Measurements from ENCODE around the gene INSL3. TPM values are rescaled to one million over a fixed set of nuclear protein-coding genes. Genes with fewer than 3 reads are reported as not detected.

The INSL3 gene
- total and polyA plus RNA-seq, 2 of the 13 experiments (the other 11 are each of a cell fraction or from before 2014, with no cell fraction given): 0.30 TPM; not detected in 1

DNA sequence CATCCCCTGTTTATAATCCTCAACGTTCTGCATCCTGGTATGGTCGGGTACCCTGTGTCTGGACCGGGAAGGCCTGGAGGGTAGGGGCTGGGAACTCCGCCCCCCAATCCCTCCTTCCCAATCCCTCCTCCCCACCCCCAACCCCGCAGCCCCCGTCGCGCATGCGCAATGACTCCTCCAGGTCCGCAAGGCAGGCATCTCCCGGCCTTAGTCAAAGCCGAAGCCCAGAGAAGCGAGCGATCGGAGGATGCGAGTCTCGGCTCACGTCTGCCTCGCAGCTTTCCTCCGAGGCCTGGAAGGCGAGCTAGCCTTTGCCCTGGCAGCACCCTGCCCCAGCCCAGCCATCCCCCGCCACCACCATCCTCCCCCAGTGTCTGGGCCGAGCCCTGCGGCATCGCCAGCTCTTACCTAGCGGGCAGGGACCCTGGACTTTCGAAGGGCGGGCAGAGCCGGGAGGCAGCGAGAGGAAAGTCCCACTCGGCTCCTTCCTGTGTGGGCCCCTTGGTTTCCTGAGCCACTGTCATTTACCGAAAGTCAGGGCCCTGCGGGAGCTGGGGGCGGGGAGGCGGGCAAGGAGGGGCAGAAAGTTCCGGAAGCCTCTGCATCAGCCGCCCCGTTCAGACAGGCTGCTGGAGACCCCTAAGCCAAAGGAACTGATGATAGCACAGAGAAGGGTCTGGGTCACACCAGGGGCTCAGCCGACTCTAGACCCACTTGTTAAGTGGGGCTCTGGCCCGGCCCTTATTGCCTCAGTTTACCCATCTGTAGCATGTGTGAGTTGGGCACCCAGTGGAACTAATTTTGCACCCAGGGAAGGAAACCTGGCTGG, 26.4 kb upstream of the INSL3 start, which contains the start of gene JAK3 (continued):
- TF ChIP-seq ZFP37 (CRISPR knock-in tag; IDR thresholded peaks at IDR 0.05; ENCODE audit: borderline replicate concordance): no peak; the same call in 1 of the 2 replicates
- no peak for TF ChIP-seq SRSF9 (IDR thresholded peaks at IDR 0.05; ENCODE audit: borderline replicate concordance, insufficient read depth, low read depth, low read length, poor library complexity, severe bottlenecking)
- TF ChIP-seq MIER3 (CRISPR knock-in tag; IDR thresholded peaks at IDR 0.05; ENCODE audit: borderline replicate concordance): no peak; the same call in 1 of the 2 replicates
- no peak for TF ChIP-seq MEIS1 (CRISPR knock-in tag; IDR thresholded peaks at IDR 0.05; ENCODE audit: borderline replicate concordance)
- TF ChIP-seq SMAD9 (CRISPR knock-in tag; IDR thresholded peaks at IDR 0.05): no peak
- TF ChIP-seq HNF4A (CRISPR knock-in tag; IDR thresholded peaks at IDR 0.05): peak; percentile 57
- TF ChIP-seq ETV6 (CRISPR knock-in tag; conservative IDR thresholded peaks at IDR 0.05): no peak
- TF ChIP-seq, protein P1, sequence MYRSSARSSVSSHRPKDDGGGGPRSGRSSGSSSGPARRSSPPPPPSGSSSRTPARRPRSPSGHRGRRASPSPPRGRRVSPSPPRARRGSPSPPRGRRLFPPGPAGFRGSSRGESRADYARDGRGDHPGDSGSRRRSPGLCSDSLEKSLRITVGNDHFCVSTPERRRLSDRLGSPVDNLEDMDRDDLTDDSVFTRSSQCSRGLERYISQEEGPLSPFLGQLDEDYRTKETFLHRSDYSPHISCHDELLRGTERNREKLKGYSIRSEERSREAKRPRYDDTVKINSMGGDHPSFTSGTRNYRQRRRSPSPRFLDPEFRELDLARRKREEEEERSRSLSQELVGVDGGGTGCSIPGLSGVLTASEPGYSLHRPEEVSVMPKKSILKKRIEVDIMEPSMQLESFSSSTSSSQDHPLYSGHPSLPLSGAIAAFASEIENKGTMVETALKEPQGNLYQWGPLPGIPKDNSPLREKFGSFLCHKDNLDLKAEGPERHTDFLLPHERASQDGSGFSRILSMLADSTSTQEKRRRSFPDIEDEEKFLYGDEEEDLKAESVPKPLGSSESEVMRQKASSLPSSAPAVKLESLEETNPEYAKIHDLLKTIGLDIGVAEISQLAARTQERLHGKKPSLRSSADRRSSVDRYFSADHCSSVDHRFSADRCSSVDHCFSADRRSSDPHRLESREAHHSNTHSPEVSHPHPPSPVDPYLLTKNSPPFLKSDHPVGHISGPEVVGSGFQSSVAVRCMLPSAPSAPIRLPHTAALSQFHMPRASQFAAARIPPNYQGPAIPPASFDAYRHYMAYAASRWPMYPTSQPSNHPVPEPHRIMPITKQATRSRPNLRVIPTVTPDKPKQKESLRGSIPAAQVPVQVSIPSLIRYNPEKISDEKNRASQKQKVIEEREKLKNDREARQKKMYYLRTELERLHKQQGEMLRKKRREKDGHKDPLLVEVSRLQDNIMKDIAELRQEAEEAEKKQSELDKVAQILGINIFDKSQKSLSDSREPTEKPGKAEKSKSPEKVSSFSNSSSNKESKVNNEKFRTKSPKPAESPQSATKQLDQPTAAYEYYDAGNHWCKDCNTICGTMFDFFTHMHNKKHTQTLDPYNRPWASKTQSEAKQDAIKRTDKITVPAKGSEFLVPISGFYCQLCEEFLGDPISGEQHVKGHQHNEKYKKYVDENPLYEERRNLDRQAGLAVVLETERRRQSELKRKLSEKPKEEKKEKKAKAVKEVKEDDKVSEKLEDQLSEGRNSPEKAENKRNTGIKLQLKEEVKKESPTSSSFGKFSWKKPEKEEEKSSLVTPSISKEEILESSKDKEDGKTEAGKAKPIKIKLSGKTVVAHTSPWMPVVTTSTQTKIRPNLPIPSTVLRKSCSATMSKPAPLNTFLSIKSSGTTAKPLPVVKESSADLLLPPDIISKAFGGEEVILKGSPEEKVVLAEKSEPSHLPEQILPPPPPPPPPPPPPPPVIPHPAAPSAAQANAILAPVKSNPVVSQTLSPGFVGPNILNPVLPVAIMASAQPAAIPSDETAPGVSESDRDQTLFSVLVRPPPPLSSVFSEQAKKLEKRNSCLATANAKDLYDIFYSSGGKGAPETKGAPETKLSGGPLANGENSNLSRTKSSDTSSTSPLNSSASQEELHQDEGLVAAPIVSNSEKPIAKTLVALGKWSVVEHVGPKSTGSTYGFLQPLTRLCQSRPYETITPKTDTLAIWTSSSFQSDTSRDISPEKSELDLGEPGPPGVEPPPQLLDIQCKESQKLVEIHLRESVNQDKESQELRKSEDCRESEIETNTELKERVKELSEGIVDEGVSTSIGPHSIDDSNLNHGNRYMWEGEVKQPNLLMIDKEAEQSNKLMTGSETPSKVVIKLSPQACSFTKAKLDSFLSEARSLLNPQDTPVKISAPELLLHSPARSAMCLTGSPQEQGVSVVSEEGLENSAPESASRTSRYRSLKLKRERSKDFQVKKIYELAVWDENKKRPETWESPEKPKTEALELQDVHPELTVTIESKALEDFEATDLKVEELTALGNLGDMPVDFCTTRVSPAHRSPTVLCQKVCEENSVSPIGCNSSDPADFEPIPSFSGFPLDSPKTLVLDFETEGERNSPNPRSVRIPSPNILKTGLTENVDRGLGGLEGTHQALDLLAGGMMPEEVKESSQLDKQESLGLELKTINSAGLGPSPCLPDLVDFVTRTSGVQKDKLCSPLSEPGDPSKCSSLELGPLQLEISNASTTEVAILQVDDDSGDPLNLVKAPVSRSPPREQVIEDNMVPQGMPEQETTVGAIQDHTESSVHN (CRISPR knock-in tag; IDR thresholded peaks at IDR 0.05): no peak
- no peak for TF ChIP-seq SETDB1 (CRISPR knock-in tag; IDR thresholded peaks at IDR 0.05; ENCODE audit: borderline replicate concordance)
- TF ChIP-seq MEIS2 (CRISPR knock-in tag; IDR thresholded peaks at IDR 0.05): no peak; the same call in 1 of the 2 replicates
- no peak for TF ChIP-seq ZBTB39 (CRISPR knock-in tag; IDR thresholded peaks at IDR 0.05)
- no peak for TF ChIP-seq ZNF3 (CRISPR knock-in tag; IDR thresholded peaks at IDR 0.05)
- no peak for TF ChIP-seq ARNT (IDR thresholded peaks at IDR 0.05)
- TF ChIP-seq SP2 (CRISPR knock-in tag; IDR thresholded peaks at IDR 0.05): no peak; the same call in 1 of the 2 replicates
- no peak for TF ChIP-seq FOSL1 (CRISPR knock-in tag; IDR thresholded peaks at IDR 0.05; ENCODE audit: borderline replicate concordance)
- TF ChIP-seq ZNF205 (CRISPR knock-in tag; IDR thresholded peaks at IDR 0.05): no peak; the same call in 1 of the 2 replicates
- TF ChIP-seq SKI (IDR thresholded peaks at IDR 0.05; ENCODE audit: partially characterized antibody): no peak
- TF ChIP-seq GLMP (CRISPR knock-in tag; IDR thresholded peaks at IDR 0.05; ENCODE audit: borderline replicate concordance): no peak
